HG03175 (cell line): ENCODE data around the gene TLR5.

Experiments used
- ATAC-seq: cut with Tn5 transposase; IDR thresholded peaks from one replicate; pipeline ENCODE4 v1.9.1; 2021; ENCODE audit warnings: mild to moderate bottlenecking, moderate library complexity; ENCODE audit not compliant: unreplicated experiment

TLR5 gene

GRCh38 chr1:223074445-223075300, 68.4 kb downstream of the TLR5 start:
- no peak for ATAC-seq

GRCh38 chr1:223068900-223069665, 74.0 kb downstream of the TLR5 start:
- ATAC-seq = no peak

GRCh38 chr1:223067914-223068313, 75.1 kb downstream of the TLR5 start:
- ATAC-seq = no peak

GRCh38 chr1:223066415-223066814, 76.6 kb downstream of the TLR5 start:
- no peak for ATAC-seq

- ATAC-seq = no peak
Measured at GRCh38 chr1:223062177-223062576, 80.9 kb downstream of the TLR5 start.

GRCh38 chr1:223059526-223059925, 83.5 kb downstream of the TLR5 start:
- ATAC-seq = no peak
